Measurements from ENCODE around the gene FECH. TPM values are rescaled to one million over a fixed set of nuclear protein-coding genes. Genes with fewer than 3 reads are reported as not detected.

The FECH gene
- total and polyA plus RNA-seq, 10 of the 15 experiments (the other 5 are each of a cell fraction or from before 2014, with no cell fraction given) = 9.9 to 50.0 (median 30.1) TPM

DNA sequence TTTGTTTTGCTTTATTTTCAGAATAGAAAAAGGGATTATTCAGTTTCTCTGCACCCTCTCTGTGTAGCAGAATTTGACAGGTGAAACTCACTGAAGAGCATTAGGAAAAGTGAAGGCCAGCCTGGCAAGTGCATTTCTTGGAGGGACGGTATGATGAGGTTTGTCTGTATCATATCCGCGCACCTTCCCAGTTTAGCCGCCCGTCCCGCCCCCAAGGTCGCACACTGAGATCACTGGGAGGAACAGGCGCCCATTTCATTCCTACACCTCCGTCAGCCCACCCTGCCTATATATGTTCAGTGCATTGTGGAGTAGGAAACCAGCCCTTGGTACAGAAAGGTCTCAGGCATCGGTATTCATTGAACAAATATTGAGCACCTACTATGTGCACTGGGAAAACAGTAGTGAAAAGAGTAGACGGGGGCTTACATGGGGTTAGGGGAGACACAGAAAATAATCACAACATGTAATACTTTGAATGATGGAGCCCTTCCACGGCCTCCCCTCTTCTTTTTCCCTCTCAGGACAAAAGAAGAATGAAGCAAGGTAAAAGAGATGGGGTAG is 678 bp upstream of the FECH start:
- Histone ChIP-seq H3K27me3 (replicated peaks in 1 of 2; ENCODE audit: control insufficient read depth in 2 of 2, insufficient read depth in 2 of 2, low read length in 1 of 2) (no peaks in the 10 kb centered on the region), H2AFZ (ENCODE audit: control insufficient read depth, low read depth, low read length) (peak overlapping the region; percentile 78), H3K4me3 (no peak overlapping the region), H3K79me2 (ENCODE audit: control insufficient read depth, insufficient read depth, low read length) (no peaks in the 10 kb centered on the region; the same call in 1 of the 2 replicates), H3K36me3 (ENCODE audit: control insufficient read depth in 2 of 2, insufficient read depth in 2 of 2, low read length in 1 of 2) (no peaks in the 10 kb centered on the region), H3K9ac (ENCODE audit: control insufficient read depth, insufficient read depth, low read length) (no peak overlapping the region; the same call in 1 of the 2 replicates), H4K20me1 (ENCODE audit: control insufficient read depth, insufficient read depth) (no peaks in the 10 kb centered on the region), H3K4me2 (ENCODE audit: control insufficient read depth, insufficient read depth) (peak overlapping the region; percentile 87), H3K9me3 (replicated peaks; ENCODE audit: control insufficient read depth, insufficient read depth, low read length) (no peaks in the 10 kb centered on the region), H3K27ac (ENCODE audit: control insufficient read depth, insufficient read depth) (no peak overlapping the region), H3K4me1 (ENCODE audit: control insufficient read depth, insufficient read depth, low read length) (peaks cover 6% of the 10 kb centered on the region)
- no peak for FAIRE-seq
- ChIA-PET POLR2A (no interaction called here), CTCF (no interaction called here), SMC1A (ENCODE audit: uncharacterized antibody, unreplicated experiment) (no interaction called here), RAD21 (ENCODE audit: unreplicated experiment) (no interaction called here)
- TF ChIP-seq SIN3A (IDR thresholded peaks at IDR 0.05; ENCODE audit: low read depth, low read length) (no peak), WRNIP1 (IDR thresholded peaks at IDR 0.05; ENCODE audit: borderline replicate concordance, low read depth, low read length) (no peak), ZNF622 (IDR thresholded peaks at IDR 0.05) (no peak), HDAC6 (IDR thresholded peaks at IDR 0.05; ENCODE audit: unreplicated experiment) (no peak), ZSCAN29 (IDR thresholded peaks at IDR 0.05) (no peak), SREBF2 (IDR thresholded peaks at IDR 0.05; ENCODE audit: low read length) (no peak), SMARCA5 (IDR thresholded peaks at IDR 0.05) (no peak), TBL1XR1 (IDR thresholded peaks at IDR 0.05; ENCODE audit: low read depth, low read length) (no peak)
- TF ChIP-seq, protein P1, sequence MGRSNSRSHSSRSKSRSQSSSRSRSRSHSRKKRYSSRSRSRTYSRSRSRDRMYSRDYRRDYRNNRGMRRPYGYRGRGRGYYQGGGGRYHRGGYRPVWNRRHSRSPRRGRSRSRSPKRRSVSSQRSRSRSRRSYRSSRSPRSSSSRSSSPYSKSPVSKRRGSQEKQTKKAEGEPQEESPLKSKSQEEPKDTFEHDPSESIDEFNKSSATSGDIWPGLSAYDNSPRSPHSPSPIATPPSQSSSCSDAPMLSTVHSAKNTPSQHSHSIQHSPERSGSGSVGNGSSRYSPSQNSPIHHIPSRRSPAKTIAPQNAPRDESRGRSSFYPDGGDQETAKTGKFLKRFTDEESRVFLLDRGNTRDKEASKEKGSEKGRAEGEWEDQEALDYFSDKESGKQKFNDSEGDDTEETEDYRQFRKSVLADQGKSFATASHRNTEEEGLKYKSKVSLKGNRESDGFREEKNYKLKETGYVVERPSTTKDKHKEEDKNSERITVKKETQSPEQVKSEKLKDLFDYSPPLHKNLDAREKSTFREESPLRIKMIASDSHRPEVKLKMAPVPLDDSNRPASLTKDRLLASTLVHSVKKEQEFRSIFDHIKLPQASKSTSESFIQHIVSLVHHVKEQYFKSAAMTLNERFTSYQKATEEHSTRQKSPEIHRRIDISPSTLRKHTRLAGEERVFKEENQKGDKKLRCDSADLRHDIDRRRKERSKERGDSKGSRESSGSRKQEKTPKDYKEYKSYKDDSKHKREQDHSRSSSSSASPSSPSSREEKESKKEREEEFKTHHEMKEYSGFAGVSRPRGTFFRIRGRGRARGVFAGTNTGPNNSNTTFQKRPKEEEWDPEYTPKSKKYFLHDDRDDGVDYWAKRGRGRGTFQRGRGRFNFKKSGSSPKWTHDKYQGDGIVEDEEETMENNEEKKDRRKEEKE (IDR thresholded peaks at IDR 0.05) = no peak
- TF ChIP-seq, protein P2, sequence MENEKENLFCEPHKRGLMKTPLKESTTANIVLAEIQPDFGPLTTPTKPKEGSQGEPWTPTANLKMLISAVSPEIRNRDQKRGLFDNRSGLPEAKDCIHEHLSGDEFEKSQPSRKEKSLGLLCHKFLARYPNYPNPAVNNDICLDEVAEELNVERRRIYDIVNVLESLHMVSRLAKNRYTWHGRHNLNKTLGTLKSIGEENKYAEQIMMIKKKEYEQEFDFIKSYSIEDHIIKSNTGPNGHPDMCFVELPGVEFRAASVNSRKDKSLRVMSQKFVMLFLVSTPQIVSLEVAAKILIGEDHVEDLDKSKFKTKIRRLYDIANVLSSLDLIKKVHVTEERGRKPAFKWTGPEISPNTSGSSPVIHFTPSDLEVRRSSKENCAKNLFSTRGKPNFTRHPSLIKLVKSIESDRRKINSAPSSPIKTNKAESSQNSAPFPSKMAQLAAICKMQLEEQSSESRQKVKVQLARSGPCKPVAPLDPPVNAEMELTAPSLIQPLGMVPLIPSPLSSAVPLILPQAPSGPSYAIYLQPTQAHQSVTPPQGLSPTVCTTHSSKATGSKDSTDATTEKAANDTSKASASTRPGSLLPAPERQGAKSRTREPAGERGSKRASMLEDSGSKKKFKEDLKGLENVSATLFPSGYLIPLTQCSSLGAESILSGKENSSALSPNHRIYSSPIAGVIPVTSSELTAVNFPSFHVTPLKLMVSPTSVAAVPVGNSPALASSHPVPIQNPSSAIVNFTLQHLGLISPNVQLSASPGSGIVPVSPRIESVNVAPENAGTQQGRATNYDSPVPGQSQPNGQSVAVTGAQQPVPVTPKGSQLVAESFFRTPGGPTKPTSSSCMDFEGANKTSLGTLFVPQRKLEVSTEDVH (IDR thresholded peaks at IDR 0.05; ENCODE audit: low read depth, partially characterized antibody) = no peak
- TF ChIP-seq, protein P3, sequence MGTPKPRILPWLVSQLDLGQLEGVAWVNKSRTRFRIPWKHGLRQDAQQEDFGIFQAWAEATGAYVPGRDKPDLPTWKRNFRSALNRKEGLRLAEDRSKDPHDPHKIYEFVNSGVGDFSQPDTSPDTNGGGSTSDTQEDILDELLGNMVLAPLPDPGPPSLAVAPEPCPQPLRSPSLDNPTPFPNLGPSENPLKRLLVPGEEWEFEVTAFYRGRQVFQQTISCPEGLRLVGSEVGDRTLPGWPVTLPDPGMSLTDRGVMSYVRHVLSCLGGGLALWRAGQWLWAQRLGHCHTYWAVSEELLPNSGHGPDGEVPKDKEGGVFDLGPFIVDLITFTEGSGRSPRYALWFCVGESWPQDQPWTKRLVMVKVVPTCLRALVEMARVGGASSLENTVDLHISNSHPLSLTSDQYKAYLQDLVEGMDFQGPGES (IDR thresholded peaks at IDR 0.05) = no peak
- TF ChIP-seq, protein P4, sequence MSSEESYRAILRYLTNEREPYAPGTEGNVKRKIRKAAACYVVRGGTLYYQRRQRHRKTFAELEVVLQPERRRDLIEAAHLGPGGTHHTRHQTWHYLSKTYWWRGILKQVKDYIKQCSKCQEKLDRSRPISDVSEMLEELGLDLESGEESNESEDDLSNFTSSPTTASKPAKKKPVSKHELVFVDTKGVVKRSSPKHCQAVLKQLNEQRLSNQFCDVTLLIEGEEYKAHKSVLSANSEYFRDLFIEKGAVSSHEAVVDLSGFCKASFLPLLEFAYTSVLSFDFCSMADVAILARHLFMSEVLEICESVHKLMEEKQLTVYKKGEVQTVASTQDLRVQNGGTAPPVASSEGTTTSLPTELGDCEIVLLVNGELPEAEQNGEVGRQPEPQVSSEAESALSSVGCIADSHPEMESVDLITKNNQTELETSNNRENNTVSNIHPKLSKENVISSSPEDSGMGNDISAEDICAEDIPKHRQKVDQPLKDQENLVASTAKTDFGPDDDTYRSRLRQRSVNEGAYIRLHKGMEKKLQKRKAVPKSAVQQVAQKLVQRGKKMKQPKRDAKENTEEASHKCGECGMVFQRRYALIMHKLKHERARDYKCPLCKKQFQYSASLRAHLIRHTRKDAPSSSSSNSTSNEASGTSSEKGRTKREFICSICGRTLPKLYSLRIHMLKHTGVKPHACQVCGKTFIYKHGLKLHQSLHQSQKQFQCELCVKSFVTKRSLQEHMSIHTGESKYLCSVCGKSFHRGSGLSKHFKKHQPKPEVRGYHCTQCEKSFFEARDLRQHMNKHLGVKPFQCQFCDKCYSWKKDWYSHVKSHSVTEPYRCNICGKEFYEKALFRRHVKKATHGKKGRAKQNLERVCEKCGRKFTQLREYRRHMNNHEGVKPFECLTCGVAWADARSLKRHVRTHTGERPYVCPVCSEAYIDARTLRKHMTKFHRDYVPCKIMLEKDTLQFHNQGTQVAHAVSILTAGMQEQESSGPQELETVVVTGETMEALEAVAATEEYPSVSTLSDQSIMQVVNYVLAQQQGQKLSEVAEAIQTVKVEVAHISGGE (CRISPR knock-in tag; IDR thresholded peaks at IDR 0.05) = no peak
- WGBS (ENCODE audit: insufficient coverage, insufficient replicate concordance, low lambda C conversion rate, missing lambda C conversion rate) = 90% methylated on average over 12 of the region's 12 CpGs
- intact Hi-C loops (cut with micrococcal nuclease; ENCODE audit: unreplicated experiment) = no loop called here
- BruUV-seq (replicated peaks) = no TSS peak
- DNase-seq (ENCODE audit: low read depth, low spot score) = no peak
- in situ Hi-C loops (cut with MboI) = no loop called here
- ATAC-seq = no peak

All from GM12878 (cell line).